Hepatocyte (in vitro differentiated cells): Measurements from ENCODE around the gene TES. TPM values are rescaled to one million over a fixed set of nuclear protein-coding genes. Genes with fewer than 3 reads are reported as not detected.

Experiments used
- DNase-seq: peaks from one replicate; pipeline ENCODE4 v3.0.0-alpha.2; 2016; ENCODE audit warnings: low spot score
- H2AFZ ChIP-seq: fragments of 200-600 bp; sonication (generic); 2 replicates; pipeline ENCODE4 v1.6.0; 2016; ENCODE audit warnings: antibody characterized with exemption, mild to moderate bottlenecking
- H3K27ac ChIP-seq: fragments of 200-600 bp; sonication (generic); 2 replicates; pipeline ENCODE4 v1.5.1; 2016; ENCODE audit warnings: mild to moderate bottlenecking
- H3K27me3 ChIP-seq: fragments of 200-600 bp; sonication (generic); 2 replicates; pipeline ENCODE4 v1.6.1; 2016
- H3K36me3 ChIP-seq: fragments of 200-600 bp; sonication (generic); replicated peaks from 2 replicates; pipeline ENCODE4 v1.5.1; 2016; ENCODE audit warnings: low read depth; ENCODE audit not compliant: insufficient read depth
- H3K4me1 ChIP-seq: fragments of 200-600 bp; sonication (generic); 2 replicates; pipeline ENCODE4 v1.5.1; 2016; ENCODE audit warnings: mild to moderate bottlenecking, moderate library complexity; ENCODE audit not compliant: insufficient read depth
- H3K4me2 ChIP-seq: fragments of 200-600 bp; sonication (generic); 2 replicates; pipeline ENCODE4 v1.6.0; 2016
- H3K4me3 ChIP-seq: fragments of 200-600 bp; sonication (generic); 2 replicates; pipeline ENCODE4 v1.5.1; 2016; ENCODE audit warnings: mild to moderate bottlenecking
- H3K79me2 ChIP-seq: fragments of 200-600 bp; sonication (generic); 2 replicates; pipeline ENCODE4 v1.6.0; 2017; ENCODE audit warnings: mild to moderate bottlenecking
- H3K9me2 ChIP-seq: fragments of 200-600 bp; sonication (generic); replicated peaks from 2 replicates; pipeline ENCODE4 v1.6.0; 2017; ENCODE audit warnings: mild to moderate bottlenecking; ENCODE audit not compliant: insufficient read depth
- H3K9me3 ChIP-seq: fragments of 200-600 bp; sonication (generic); 2 replicates; pipeline ENCODE4 v1.5.1; 2016; ENCODE audit warnings: low read depth, mild to moderate bottlenecking
- H4K20me1 ChIP-seq: fragments of 200-600 bp; sonication (generic); 2 replicates; pipeline ENCODE4 v1.6.0; 2016; ENCODE audit warnings: mild to moderate bottlenecking; ENCODE audit not compliant: insufficient read depth, poor library complexity, severe bottlenecking
- EZH2 ChIP-seq: fragments of 200-600 bp; sonication (generic); IDR thresholded peaks from 2 replicates; pipeline ENCODE4 v1.6.1; 2016; ENCODE audit warnings: antibody characterized with exemption, mild to moderate bottlenecking, borderline replicate concordance
- EZH2phosphoT487 ChIP-seq: fragments of 200-600 bp; sonication (generic); IDR thresholded peaks from one replicate; pipeline ENCODE4 v1.6.1; 2018; ENCODE audit warnings: antibody characterized with exemption, mild to moderate bottlenecking, low read depth, moderate library complexity; ENCODE audit not compliant: unreplicated experiment, severe bottlenecking
- WGBS: methylation state at CpG from one replicate; pipeline ENCODE4 v1.1.6; 2016; ENCODE audit warnings: low lambda C conversion rate; ENCODE audit errors: missing lambda C conversion rate; 5-methylcytosine and 5-hydroxymethylcytosine counted together
- polyA plus RNA-seq: library from polyadenylated mRNA; unstranded; fragments of >200 nt; fragmentation: Nextera tagmentation; extraction: Ambion mirVana; gene quantifications from 2 replicates; pipeline ENCODE4 v1.2.1, GENCODE V29; 2016
- total RNA-seq: library from RNA; depleted of rRNA; stranded (reverse); fragments of >200 nt; gene quantifications from 2 replicates; pipeline ENCODE4 v1.2.3, GENCODE V29; 2014
- TF ChIP-seq, protein P1 (sequence below): fragments of 200-600 bp; sonication (generic); IDR thresholded peaks from 2 replicates; pipeline ENCODE4 v1.5.1; 2016; ENCODE audit warnings: antibody characterized with exemption, mild to moderate bottlenecking; ENCODE audit not compliant: poor library complexity

The TES gene
- total and polyA plus RNA-seq, 2 experiments from 2014 or later = 83.2 to 122 TPM

DNA sequence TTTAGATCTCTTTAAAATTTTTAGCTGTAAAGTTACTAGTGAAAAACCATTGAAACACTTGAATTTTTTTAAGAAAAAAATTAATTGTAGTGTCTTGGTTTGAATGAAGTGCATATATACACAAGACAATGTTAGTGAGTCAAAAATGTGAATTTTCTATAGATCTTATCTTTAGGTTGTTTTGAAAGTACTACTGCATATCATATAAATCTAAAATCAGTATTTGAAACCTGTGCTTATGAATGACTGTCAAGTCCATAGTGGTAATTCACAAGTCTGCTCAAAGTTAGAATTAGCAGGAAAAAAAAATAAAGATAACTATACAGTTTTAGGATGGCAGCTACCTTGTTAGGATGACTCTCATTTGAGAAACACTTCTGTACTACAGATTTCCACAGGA lies 25.0 kb downstream of the TES start:
- Histone ChIP-seq H4K20me1 (peaks cover 22% of the 10 kb centered on the region), H3K9me3 (no peaks in the 10 kb centered on the region), H3K4me1 (peaks cover 22% of the 10 kb centered on the region), H3K79me2 (peaks cover 57% of the 10 kb centered on the region), H3K27me3 (no peaks in the 10 kb centered on the region), H2AFZ (no peak overlapping the region), H3K4me2 (no peak overlapping the region), H3K27ac (no peak overlapping the region), H3K9me2 (no peaks in the 10 kb centered on the region), H3K4me3 (no peak overlapping the region), H3K36me3 (no peaks in the 10 kb centered on the region)
- no peak for DNase-seq
- TF ChIP-seq EZH2phosphoT487 (no peak), EZH2 (no peak)
- TF ChIP-seq, protein P1, sequence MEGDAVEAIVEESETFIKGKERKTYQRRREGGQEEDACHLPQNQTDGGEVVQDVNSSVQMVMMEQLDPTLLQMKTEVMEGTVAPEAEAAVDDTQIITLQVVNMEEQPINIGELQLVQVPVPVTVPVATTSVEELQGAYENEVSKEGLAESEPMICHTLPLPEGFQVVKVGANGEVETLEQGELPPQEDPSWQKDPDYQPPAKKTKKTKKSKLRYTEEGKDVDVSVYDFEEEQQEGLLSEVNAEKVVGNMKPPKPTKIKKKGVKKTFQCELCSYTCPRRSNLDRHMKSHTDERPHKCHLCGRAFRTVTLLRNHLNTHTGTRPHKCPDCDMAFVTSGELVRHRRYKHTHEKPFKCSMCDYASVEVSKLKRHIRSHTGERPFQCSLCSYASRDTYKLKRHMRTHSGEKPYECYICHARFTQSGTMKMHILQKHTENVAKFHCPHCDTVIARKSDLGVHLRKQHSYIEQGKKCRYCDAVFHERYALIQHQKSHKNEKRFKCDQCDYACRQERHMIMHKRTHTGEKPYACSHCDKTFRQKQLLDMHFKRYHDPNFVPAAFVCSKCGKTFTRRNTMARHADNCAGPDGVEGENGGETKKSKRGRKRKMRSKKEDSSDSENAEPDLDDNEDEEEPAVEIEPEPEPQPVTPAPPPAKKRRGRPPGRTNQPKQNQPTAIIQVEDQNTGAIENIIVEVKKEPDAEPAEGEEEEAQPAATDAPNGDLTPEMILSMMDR = no peak

DNA sequence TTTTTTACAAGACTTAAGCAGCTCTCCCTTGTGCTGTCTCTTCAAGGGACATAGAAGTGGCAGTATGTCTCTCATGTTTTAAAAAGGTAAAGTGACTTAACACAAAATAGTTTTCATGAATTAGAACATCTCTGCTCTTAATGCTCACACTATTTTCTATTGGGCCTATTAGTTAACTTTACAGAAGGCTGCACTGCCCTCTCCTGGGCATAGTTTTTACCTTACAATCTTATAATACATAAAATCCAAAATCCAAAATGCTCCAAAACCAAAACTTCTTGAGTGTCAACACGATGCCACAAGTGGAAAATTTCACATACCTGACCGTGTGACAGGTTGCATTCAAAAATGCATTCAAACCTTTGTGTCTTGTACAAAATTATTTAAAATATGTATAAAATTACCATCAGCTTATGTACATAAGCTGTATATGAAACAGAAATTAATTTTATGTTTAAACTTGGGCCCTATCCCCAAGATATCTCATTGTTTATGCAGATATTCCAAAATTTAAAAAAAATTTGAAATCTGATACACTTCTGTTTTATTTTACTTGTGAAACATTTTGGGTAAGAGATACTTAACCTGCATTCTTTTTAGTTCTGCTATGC lies 25.8 kb downstream of the TES start:
- peaks cover 18% of the 10 kb centered on the region for H3K4me1 ChIP-seq
- H3K27ac ChIP-seq = no peak overlapping the region
- peaks cover 17% of the 10 kb centered on the region for H4K20me1 ChIP-seq
- no peak overlapping the region for H2AFZ ChIP-seq
- 51% methylated on average over 2 of the region's 2 CpGs for WGBS
- H3K27me3 ChIP-seq = no peaks in the 10 kb centered on the region
- no peaks in the 10 kb centered on the region for H3K36me3 ChIP-seq
- H3K9me2 ChIP-seq = no peaks in the 10 kb centered on the region
- no peak overlapping the region for H3K4me3 ChIP-seq
- TF ChIP-seq EZH2phosphoT487 = no peak
- TF ChIP-seq, protein P1 = peak; percentile 69
- no peaks in the 10 kb centered on the region for H3K9me3 ChIP-seq
- peak; percentile 65 for DNase-seq
- no peak overlapping the region for H3K4me2 ChIP-seq
- peaks cover 50% of the 10 kb centered on the region for H3K79me2 ChIP-seq

DNA sequence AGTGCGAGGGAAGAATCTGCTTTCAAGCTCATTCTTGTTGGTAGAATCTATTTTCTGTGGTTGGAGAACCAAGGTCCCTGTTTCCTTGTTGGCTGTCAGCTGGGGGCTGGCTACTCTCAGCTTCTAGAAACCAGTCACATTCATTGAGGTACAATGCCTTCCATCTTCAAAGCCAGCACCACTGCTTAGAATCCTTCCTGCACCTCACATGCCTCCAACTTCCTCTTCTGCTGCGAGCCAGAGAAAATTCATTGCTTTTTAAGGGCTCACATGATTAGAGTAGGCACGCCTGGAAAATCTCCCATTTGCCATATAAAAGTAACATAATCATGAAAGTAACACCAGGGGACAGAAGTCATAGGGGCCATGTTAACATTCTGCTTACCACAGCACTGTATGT lies 28.7 kb downstream of the TES start:
- Histone ChIP-seq H3K27ac (peak overlapping the region; percentile 34), H3K9me2 (no peaks in the 10 kb centered on the region), H3K9me3 (no peaks in the 10 kb centered on the region), H2AFZ (no peak overlapping the region), H3K4me2 (no peak overlapping the region), H3K4me3 (no peak overlapping the region), H3K27me3 (no peaks in the 10 kb centered on the region), H3K79me2 (peaks cover 25% of the 10 kb centered on the region), H3K36me3 (no peaks in the 10 kb centered on the region), H4K20me1 (no peaks in the 10 kb centered on the region), H3K4me1 (peaks cover 4% of the 10 kb centered on the region)
- TF ChIP-seq EZH2phosphoT487 (no peak), EZH2 (no peak)
- TF ChIP-seq, protein P1 = no peak
- no peak for DNase-seq
- 84% methylated on average over 3 of the region's 3 CpGs for WGBS

DNA sequence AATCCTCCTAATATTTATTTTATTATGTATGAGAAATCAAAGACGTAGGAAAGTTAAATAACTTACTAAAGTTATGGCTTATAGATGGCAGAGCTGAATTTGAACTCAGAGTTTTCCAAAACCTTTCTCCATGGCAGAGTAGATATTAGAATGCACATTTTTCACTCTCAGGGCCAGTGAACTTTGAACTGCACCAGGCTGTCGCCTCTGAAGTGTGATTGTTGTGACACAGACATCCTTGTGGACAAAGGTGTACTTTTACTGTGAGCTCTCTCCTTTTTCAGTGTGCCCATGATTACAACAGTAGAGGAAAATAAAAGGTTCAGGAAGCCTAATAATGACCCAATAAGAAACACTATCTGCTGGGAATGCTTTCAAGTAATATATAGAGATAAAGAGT lies 29.1 kb downstream of the TES start:
- TF ChIP-seq EZH2 (no peak), EZH2phosphoT487 (no peak)
- TF ChIP-seq, protein P1 = no peak
- Histone ChIP-seq H3K4me3 (no peak overlapping the region), H3K27ac (peak overlapping the region; percentile 34)

More for the DNA sequence above, 29.1 kb downstream of the TES start:
- no peak overlapping the region for H2AFZ ChIP-seq
- no peaks in the 10 kb centered on the region for H3K27me3 ChIP-seq
- no peaks in the 10 kb centered on the region for H4K20me1 ChIP-seq
- H3K79me2 ChIP-seq = peaks cover 21% of the 10 kb centered on the region
- DNase-seq = peak; percentile 33
- no peaks in the 10 kb centered on the region for H3K9me2 ChIP-seq
- H3K9me3 ChIP-seq = no peaks in the 10 kb centered on the region
- 55% methylated on average over 2 of the region's 2 CpGs for WGBS
- no peak overlapping the region for H3K4me2 ChIP-seq
- peaks cover 4% of the 10 kb centered on the region for H3K4me1 ChIP-seq
- H3K36me3 ChIP-seq = no peaks in the 10 kb centered on the region
